GF-D8 (cell line): Measurements from ENCODE around the gene ACSL5.
"Not testable (repeated sequence)": the region's sequence is repeated elsewhere in the genome, so short reads cannot be mapped to it uniquely, and the experiment has no call there.

Experiments used
- DNase-seq: peaks from one replicate; lab custom pipeline; 2025; lab: John Stamatoyannopoulos, UW

ACSL5 gene

DNA sequence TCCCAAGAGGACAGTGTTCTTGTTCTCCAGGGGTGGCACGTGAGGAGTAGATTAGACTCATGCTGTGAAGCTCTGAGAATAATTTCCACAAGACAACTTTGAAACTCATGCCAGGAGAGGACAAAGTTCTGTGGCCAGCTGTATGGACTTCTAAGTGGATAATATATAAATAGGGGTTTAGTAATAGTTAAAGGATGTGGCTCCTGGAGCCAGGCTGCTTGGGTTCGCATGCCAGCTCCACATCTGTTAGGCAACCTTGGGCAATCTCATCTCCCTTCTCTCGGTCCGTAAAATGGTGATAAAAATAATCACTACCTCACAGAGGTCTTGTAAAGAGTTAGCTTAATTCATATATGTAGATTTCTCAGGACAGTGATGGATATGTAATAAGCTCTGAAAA lies 35.8 kb downstream of the ACSL5 start:
- DNase-seq: no peak

DNA sequence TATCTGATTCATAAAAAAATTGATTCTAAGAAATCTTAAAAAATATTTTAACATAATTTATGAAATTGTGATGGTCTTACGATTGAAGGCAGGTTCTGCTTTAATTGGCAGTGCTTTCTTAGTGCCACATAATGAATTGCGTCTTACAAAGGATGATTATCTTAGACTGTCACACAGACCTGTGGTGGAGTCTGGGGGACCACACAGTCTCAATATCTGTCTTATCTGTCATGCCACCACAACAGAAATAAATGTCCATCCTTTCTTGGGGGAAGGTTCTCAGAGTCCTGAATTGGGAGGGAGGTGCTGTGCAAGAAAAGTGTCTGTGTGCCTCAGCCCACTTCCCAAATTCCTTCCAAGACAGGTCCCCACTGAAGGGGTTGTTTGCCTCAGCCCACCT lies 38.8 kb downstream of the ACSL5 start:
- DNase-seq: no peak

DNA sequence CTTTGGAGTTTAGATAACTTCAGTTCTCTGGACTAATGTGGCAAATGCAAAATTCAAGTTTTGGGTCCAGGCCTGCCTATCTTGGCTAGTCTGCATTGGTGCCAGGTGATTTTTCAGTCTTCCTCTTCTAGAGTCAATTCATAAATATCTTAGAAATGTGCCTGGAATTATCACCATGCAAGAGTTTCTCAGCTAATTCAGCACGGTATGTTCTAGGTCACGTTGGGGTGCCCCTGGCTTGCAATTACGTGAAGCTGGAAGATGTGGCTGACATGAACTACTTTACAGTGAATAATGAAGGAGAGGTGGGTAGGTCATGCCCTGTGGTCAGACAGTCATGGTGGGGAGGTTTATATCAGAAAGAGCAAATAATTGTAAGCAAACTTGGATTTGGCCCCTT lies 47.8 kb downstream of the ACSL5 start:
- DNase-seq: no peak

DNA sequence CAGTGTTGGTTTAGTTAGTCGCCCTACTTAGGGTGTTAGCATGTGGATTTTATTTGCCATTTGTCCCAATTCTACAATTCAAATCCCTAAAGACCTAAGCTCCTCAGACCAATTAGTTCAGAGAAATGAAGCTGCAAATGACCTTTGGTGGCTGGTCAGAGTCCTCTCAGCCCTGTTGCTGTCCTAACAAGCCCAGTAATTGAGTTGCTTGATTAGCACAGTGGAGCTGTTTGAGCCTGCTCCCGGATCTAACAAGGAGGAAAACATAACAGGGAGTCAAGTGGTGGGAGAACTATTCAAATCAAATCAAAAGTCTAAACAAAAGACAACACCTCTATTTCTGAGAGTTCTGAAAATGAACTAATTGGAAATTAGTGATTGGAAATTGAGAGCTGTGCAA lies 50.7 kb downstream of the ACSL5 start:
- DNase-seq: no peak

DNA sequence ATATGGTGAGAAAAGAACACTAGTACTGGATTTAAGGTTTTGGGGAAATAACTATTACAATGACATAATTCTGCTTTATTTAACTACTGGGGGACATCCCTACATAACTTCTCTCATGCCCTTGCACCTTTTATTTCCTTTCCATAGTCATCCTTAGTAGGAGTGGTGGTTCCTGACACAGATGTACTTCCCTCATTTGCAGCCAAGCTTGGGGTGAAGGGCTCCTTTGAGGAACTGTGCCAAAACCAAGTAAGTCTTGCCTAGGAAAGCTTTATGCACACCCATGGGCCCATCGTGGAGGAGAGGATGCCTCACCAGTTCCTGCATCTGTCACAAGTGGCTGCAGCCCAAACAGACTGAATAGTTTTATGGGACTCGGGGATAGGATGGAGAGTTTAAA lies 52.2 kb downstream of the ACSL5 start:
- DNase-seq: no peak

DNA sequence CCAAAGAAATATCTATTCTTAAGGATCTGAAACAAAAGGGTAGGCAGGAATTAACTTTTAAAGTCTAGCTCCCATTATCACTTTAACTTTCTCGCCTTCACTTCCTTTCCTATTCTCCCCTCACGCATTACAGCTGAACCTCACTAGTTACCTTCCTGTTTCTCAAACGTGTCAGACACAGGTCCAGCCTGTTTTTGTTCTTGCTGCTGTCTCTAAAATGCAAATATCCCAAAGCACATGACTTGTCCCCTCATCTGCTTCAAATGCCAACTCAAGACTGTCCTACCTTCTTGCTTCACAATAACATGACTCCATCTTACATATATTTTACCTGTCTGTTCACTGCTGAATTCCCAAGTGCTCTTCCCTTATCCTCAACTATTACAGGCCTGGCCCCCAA lies 55.2 kb downstream of the ACSL5 start:
- DNase-seq: no peak

DNA sequence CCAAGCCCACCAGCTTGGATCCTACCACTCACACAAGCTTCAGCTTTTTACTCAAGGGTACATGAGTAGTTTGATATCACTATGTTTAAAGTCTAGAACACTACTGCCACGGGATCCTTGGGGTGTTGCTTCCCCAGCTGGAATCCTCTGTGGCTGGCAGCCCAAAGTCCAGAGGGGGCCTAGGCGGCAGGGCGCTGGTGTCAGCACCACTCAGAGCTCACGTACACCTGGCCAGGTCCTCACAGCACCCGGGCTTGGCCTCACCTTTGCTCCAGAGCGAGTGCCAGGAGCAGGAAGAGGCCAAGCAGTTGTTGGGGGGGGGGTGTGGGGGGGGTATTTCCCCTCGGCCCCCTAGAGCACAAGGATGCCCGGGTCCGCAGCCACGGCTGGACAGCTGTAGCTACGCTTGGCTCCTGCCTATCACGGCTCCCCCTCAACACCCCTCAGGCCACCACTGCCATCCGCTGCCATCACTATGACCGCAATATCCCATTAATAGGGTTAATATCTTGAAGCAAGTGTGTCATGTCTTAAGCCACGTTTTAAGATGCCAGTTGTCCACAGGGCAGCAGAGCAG lies 55.8 kb downstream of the ACSL5 start:
- DNase-seq: no peak

DNA sequence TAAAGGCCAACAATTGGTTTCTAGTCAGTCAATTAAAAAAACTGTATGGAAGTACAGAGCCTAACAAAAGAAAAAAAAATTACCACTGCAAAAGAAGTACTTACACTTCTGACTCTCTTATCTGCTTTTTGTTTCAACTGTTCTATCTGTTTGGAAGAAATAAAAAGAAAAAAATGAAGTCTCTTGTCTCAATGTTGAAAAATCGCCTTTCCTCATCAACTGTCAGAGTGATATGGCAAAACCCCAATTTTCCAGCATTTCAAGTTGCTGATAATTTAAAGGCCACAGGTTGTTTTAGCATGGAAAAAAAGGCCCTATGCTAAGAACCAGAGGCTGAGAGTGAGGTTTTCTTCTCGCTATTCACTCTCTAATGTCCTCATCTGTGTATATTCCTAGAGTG lies 59.2 kb downstream of the ACSL5 start:
- DNase-seq: no peak

DNA sequence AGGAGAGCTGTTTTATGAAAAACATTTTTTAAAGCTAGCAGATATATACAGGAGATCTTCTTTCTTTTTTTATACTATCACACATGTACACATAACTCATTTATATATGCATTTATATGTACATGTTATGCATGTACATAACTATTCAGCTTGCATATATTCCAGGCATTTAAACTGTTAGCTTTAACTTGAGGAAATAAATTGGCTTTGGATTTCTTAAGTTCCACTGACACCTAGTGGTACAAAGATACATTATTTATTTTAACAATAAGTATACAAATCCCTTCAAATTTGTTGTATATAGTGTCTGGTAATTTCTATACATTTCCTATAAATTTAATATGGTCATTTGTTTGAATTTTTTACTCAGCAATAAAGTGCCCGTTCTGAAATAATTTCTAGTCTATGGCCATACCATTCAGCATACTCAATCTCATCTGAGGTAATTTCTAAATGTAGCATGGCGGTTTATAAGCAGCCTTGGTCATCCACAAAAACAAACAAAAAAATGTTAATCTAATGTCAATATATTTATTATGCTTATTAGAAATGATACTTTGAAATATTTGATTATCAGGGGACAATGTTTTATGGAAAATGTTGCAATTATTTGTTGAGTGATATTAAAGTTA lies 61.2 kb downstream of the ACSL5 start:
- no peak for DNase-seq

DNA sequence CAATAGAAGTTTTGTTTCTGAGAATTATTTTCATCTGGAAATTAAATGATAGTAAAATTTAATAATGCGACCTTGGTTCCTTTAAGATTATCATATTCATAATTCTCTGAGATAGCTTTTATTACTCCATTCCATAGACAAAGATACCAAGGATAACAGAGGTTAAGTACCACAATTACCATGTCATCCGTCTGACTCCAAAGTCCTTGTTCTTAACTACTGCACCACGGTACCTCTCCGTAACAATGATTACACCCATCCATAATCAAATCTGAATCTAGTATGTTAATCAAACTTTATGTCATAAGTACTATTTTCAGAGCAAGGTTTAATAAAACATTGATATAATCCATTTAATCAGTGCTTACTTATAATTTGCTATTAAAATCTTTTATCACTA lies 64.4 kb downstream of the ACSL5 start:
- no peak for DNase-seq

DNA sequence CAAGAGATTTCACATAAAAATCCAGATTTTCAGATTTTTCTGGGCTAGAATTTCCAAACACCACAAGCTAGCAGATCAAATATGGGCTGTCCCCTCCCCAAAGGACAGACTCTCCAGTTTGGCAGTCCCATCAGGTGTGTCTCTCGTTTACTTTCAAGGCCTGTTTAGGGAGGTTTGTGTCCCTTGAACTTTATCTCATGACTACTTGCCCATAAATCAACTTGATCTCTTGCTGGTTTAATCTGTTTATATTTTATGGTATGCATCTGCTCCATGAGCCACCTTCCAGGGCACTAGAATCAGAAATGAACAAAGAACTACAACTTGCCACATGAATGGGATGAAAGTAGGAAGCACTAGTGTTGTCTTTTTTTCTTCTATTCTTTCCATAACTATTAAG lies 67.6 kb downstream of the ACSL5 start:
- no peak for DNase-seq

DNA sequence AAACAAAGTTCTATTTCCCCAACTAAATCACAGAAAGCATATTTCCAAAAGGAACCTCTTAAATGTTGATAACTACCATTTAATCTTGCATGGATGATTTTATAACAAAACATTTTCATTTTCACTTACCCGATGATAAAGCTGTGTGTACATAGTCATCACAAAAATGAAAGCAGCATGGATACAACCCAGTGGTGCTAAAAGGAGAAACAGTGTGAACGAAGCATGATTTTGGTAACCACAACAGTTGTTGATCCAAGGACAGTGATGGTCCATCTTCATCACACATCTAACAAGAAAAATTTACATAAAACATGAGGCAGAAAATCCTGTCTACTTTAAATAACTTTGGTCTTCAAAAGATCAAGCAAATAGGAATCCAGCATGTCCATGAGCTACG lies 68.1 kb downstream of the ACSL5 start:
- no peak for DNase-seq

DNA sequence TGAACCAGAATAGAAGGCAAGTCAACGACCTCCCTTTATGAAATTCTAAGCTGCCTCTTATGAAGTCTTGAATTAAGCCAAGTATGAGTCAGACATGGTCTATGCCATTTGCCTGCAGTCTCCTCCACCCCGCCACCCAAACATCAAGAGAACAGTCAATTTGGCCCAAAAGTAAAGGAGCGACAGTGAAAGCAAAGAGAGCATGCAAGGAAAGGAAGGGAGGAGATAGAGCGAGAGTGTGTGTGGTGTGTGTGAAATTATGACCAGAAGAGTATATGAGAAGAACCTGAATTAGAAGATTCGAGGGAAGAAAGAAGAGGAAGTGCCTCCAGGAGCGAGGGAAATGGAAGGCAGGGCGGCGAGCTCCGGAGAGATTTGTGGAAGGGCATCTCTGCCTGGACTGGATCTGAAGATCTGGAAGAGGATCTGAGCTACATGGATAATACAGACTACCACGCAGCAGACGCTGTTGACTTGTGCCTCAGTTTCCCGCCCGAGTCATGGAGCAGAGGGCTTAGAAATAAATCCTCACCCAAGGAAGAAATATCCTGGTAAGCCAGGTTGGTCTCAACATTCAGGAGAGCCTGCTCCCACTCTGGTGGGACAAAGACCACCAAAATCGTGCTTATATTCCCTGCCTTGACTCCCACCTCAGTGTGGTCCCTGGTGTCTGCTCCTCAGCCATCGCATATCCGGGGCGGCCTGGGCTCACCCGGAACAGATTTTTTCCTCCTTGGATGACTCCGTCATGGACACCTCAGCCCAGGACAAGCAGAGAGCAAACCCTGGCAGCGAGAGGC lies 72.3 kb downstream of the ACSL5 start:
- DNase-seq: no peak

DNA sequence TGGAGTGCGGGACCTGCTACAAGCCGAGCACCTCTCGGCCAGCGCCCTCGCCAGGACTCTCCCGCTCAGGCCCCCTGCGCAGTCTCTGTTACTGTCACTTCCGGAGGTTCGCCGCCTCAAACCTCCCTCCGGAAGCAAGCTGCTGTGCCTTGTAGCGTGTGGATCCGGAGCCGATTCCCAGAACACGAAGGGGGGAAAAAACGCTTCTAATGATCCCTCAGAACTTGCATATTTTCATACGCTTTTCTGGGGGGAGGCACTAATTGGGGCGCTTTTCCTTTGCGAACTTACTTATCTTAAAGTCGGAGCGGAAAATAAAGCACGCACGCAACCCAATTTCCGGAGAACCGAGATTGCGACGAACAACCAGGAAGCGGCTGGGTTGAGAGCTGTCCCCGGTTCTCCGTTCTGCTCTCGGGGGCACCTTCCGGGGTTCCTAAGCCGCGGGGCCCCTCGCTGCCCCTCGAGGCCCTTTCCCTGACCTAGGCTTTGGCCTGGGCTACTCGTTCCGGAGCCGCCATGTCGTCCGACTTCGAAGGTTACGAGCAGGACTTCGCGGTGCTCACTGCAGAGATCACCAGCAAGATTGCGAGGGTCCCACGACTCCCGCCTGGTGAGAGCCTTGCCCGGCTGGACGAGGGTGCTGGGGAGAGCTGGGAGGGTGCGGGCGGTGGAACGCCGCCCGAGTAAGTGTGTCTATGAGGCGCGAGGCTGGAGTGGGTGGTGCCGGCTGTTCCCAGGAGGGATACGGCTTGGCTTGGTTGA lies 73.1 kb downstream of the ACSL5 start, which contains the start of the genes VTI1A and ZDHHC6:
Gene VTI1A (plus strand): TSS at position 361 of the 765 bp plus-strand sequence. CDS start 159 bp downstream, at position 520.
Gene ZDHHC6 (minus strand): TSS at position 60 of the 765 bp plus-strand sequence. CDS start 1,478 bp downstream, outside the sequence.
- peak; percentile 56 for DNase-seq

DNA sequence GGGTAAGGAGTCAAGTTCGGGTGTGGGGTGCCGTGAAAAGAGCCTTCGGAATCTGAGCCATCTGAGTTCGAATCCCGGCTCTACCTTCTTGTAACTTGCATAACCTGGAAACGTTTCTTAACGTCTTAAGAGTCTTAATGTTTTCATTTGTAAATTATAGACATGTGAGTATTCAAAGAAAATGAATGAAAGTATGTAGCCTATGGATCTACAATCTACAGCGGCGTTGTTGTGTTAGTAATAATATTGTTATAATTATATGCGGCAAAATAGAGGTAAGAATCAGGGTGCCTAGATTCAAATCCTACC lies 73.7 kb downstream of the ACSL5 start:
- no peak for DNase-seq

DNA sequence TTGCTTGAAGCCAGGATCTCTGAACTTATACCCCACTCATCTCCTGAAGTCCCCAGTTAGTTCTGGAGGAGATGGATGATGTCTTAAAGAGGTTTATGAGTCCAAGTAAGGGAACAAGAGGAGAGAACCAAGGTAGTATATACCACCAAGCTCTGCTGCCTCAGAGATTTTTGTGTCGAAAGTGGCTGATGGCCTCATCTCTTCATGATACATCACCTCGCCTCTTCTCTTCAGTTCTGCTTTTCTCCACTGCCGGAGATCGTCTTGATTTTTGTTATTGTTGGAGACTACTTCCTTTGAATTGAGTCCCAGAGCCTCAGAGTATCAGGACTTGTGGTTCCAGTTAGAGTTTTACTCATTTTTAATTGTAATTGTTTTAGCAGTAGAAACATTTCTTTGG lies 75.0 kb downstream of the ACSL5 start:
- no peak for DNase-seq

DNA sequence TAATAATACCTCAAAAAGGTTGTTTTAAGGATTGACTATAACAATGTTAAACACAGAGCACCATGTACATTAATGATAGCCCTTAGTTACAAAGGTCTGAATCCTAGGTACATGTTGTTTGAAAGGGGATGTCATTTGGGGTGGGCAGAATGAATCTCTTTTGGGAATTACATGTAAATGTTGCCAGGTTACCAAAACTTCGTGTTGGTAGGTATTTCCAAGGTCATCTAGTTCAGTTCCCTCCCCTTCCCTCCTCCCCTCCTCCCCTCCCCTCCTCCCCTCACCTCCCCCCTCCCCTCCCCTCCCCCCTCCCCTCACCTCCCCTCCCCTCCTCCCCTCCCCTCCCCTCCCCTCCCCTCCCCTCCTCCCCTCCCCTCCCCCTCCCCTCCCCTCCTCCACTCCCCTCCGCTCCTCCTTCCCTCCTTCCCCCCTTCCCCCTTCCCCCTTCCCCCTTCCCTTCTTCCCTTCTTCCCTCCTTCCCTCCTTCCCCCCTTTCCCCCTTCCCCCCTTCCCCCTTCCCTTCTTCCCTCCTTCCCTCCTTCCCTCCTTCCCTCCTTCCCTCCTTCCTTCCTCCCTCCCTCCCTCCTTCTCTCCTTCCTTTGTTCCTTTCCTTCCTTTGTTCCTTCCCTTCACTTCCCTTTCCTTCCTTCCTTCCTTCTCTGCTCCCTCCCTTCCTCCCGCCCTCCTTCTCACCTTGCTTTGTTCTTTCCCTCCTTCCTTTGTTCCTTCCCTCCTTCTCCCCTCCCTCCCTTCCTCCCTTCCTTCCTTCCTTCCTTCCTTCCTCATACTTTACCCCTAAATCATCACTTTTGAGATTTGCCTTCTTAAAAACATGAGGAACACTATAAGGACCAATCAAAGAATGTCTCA lies 81.2 kb downstream of the ACSL5 start:
- no peak for DNase-seq

DNA sequence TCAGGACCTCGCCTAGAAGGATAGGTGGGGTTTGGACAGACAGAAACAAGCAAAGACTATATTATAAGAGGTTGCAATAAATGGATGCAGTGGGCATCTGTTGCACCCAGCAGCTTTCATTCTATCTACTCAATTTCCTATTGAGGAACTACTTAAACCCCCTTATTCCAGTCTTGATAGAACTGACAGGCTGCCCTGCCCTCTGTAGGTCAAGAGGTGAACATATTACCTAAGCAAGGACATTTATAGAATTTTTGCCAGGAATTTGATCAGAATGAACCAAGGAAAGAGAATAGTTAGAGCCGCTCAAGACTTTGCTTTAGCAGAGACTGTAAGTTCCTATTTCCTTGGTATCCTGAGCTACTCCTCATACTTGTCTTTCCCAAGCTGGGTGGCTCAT lies 82.6 kb downstream of the ACSL5 start:
- no peak for DNase-seq

DNA sequence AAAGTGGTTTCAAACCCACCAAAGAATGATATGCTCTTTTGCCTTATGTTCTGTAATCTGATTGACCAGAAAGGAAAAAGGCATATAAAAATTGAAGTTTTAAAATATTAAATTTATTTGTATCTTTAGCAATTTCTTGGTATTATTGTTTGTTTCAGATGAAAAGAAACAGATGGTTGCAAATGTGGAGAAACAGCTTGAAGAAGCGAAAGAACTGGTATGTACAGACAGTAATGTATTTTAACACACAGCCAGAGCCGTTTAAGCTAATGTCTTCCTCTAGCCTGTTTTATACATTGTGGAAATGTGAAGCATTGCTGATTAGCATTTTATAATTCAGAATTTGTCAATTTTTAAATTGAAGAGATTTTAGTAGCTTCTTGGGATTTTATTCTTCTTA lies 86.5 kb downstream of the ACSL5 start:
- DNase-seq: no peak

DNA sequence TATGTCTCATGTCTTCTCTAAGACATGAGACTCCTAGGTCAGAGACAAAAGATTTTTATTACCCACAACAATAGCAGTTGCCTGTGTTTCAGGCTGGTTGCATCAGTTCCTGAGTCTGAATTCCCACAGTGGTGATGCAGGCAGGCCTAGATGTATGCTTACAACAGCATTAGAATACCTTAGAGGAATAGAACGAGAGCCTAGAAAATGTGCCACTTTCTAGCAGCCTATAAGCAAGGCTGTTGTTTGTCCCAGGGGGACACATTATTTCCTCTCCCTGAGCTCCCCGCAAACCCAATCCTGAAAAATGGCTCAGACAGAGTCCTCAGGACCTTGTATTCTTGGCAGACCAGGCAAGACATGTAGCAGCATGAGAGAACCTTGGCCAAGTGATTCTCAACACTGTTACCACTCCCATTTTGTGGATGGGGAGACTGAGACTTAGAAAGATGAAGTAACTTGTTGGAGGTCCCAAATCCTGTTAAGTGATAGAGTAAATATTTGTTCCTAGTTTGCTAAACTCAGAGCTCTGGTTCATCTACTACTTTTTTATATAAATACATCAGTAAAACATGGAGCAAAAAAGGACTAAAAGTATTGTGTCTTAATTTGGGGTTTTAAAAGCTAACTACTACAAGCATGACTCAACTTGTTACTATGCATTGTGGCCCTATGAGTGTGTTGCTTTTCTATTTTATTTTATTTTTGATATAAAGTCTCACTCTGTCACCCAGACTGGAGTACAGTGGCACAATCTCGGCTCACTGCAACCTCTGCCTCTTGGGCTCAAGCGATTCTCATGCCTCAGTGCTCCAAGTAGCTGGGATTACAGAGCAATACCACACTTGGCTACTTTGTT lies 87.3 kb downstream of the ACSL5 start:
- no peak for DNase-seq

DNA sequence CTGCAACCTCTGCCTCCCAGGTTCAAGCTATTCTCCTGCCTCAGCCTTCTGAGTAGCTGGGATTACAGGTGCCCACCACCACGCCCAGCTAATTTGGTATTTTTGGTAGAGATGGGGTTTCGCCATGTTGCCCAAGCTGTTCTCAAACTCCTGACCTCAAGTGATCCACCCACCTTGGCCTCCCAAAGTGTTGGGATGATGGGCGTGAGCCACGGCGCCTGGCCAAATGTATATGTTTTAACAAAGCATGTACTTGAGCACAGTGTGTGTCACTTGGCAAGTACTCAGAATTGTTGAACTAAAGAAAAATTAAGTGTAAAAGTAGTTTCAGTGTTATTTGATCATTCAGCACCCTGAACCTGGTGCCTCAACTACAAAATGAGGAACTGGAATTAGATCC lies 90.2 kb downstream of the ACSL5 start:
- not testable (repeated sequence) for DNase-seq
